Measurements from ENCODE around the gene MCU. TPM values are rescaled to one million over a fixed set of nuclear protein-coding genes. Genes with fewer than 3 reads are reported as not detected.

MCU gene
- polyA plus RNA-seq, 1 donor (not counting 4 experiments of a cell fraction or from before 2014, with no cell fraction given) = 103 TPM

DNA sequence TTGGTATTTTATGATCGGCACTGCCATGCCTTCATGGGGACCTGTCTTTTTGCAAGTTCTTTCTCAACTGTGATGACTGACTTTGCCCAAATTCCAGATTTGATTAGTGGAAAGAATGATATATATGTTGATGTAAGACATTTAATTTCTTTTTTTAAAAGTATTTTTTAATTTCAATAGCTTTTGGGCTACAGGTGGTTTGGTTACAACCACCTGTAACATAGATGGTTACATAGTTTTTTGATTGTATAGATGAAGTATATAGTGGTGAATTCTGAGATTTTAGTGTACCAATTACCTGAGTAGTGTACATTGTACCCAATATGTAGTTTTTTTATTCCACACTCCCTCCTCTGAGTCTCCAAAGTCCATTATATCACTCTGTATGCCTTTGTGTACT is 69.6 kb downstream of the MCU start:
- TF ChIP-seq EZH2 (IDR thresholded peaks at IDR 0.05; ENCODE audit: low read length) = no peak
- TF ChIP-seq, protein P1, sequence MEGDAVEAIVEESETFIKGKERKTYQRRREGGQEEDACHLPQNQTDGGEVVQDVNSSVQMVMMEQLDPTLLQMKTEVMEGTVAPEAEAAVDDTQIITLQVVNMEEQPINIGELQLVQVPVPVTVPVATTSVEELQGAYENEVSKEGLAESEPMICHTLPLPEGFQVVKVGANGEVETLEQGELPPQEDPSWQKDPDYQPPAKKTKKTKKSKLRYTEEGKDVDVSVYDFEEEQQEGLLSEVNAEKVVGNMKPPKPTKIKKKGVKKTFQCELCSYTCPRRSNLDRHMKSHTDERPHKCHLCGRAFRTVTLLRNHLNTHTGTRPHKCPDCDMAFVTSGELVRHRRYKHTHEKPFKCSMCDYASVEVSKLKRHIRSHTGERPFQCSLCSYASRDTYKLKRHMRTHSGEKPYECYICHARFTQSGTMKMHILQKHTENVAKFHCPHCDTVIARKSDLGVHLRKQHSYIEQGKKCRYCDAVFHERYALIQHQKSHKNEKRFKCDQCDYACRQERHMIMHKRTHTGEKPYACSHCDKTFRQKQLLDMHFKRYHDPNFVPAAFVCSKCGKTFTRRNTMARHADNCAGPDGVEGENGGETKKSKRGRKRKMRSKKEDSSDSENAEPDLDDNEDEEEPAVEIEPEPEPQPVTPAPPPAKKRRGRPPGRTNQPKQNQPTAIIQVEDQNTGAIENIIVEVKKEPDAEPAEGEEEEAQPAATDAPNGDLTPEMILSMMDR (optimal IDR thresholded peaks at IDR 0.05 in 1 of 3, IDR thresholded peaks at IDR 0.05 in 1 of 3, conservative IDR thresholded peaks at IDR 0.05 in 1 of 3; ENCODE audit: extremely low read depth in 1 of 3, insufficient read depth in 2 of 3, low read length in 3 of 3) = no peak

DNA sequence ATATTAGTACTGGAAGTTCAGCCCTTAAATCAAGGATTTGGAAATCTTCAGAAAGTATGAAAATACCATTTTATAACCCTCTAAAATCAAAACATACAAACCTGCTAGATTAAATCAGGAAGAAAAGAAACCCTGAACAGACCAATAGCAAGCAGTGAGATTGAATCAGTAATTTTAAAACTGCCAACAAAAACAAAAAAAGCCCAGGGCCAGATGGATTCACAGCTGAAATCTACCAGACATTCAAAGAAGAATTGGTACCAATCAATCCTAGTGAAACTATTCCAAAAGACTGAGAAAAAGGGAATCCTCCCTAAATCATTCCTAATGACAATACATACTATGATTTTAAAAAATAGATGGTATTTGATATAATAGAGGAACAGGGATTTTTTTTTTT is 70.1 kb downstream of the MCU start:
- TF ChIP-seq EZH2 (IDR thresholded peaks at IDR 0.05; ENCODE audit: low read length) = no peak
- TF ChIP-seq, protein P1 (optimal IDR thresholded peaks at IDR 0.05 in 1 of 3, IDR thresholded peaks at IDR 0.05 in 1 of 3, conservative IDR thresholded peaks at IDR 0.05 in 1 of 3; ENCODE audit: extremely low read depth in 1 of 3, insufficient read depth in 2 of 3, low read length in 3 of 3) = no peak
- peaks cover 2% of the 10 kb centered on the region for H4K20me1 ChIP-seq (ENCODE audit: control insufficient read depth, extremely low read depth, insufficient read depth, low read length)

More for the DNA sequence above, 69.6 kb downstream of the MCU start:
- Histone ChIP-seq H3K36me3 (ENCODE audit: control insufficient read depth in 2 of 2, extremely low read depth in 1 of 2, insufficient read depth in 2 of 2, low read length in 2 of 2) (no peaks in the 10 kb centered on the region), H3K9ac (ENCODE audit: control insufficient read depth, extremely low read depth, insufficient read depth, low read length) (no peak overlapping the region), H3K9me3 (ENCODE audit: control insufficient read depth, low read depth, low read length) (no peaks in the 10 kb centered on the region), H4K20me1 (ENCODE audit: control insufficient read depth, extremely low read depth, insufficient read depth, low read length) (peaks cover 2% of the 10 kb centered on the region), H3K4me2 (ENCODE audit: control insufficient read depth, extremely low read depth, insufficient read depth, low read depth, low read length) (no peak overlapping the region), H3K27ac (ENCODE audit: control insufficient read depth, insufficient read depth, low read length) (no peak overlapping the region), H2AFZ (ENCODE audit: control insufficient read depth, low read length) (no peak overlapping the region), H3K9me1 (ENCODE audit: control insufficient read depth, extremely low read depth, insufficient read depth, low read length) (peaks cover 2% of the 10 kb centered on the region), H3K4me3 (ENCODE audit: control insufficient read depth in 2 of 3, extremely low read depth in 1 of 3, insufficient read depth in 2 of 3, low read depth in 1 of 3, low read length in 3 of 3) (no peak overlapping the region), H3K4me1 (ENCODE audit: control insufficient read depth, extremely low read depth, insufficient read depth, low read length) (peaks cover 12% of the 10 kb centered on the region), H3K27me3 (ENCODE audit: control insufficient read depth, extremely low read depth, insufficient read depth, low read length) (no peaks in the 10 kb centered on the region), H3K79me2 (ENCODE audit: control insufficient read depth, insufficient read depth, low read length) (peaks cover 37% of the 10 kb centered on the region)
- no peak for DNase-seq (ENCODE audit: low read depth, low spot score)
- dilution Hi-C loops (cut with MboI; ENCODE audit: extremely low pct_ligation_motif_present, low sequenced_read_pairs) = no loop called here
- FAIRE-seq = no peak

More for the DNA sequence above, 70.1 kb downstream of the MCU start:
- H3K36me3 ChIP-seq (ENCODE audit: control insufficient read depth in 2 of 2, extremely low read depth in 1 of 2, insufficient read depth in 2 of 2, low read length in 2 of 2) = no peaks in the 10 kb centered on the region
- H3K79me2 ChIP-seq (ENCODE audit: control insufficient read depth, insufficient read depth, low read length) = peaks cover 32% of the 10 kb centered on the region
- no peak overlapping the region for H2AFZ ChIP-seq (ENCODE audit: control insufficient read depth, low read length)
- H3K4me1 ChIP-seq (ENCODE audit: control insufficient read depth, extremely low read depth, insufficient read depth, low read length) = peaks cover 12% of the 10 kb centered on the region
- dilution Hi-C loops (cut with MboI; ENCODE audit: extremely low pct_ligation_motif_present, low sequenced_read_pairs) = no loop called here
- H3K27me3 ChIP-seq (ENCODE audit: control insufficient read depth, extremely low read depth, insufficient read depth, low read length) = no peaks in the 10 kb centered on the region
- H3K9me3 ChIP-seq (ENCODE audit: control insufficient read depth, low read depth, low read length) = no peaks in the 10 kb centered on the region
- peaks cover 2% of the 10 kb centered on the region for H3K9me1 ChIP-seq (ENCODE audit: control insufficient read depth, extremely low read depth, insufficient read depth, low read length)
- H3K9ac ChIP-seq (ENCODE audit: control insufficient read depth, extremely low read depth, insufficient read depth, low read length) = no peak overlapping the region
- H3K27ac ChIP-seq (ENCODE audit: control insufficient read depth, insufficient read depth, low read length) = no peak overlapping the region
- FAIRE-seq = no peak
- no peak for DNase-seq (ENCODE audit: low read depth, low spot score)
- no peak overlapping the region for H3K4me2 ChIP-seq (ENCODE audit: control insufficient read depth, extremely low read depth, insufficient read depth, low read depth, low read length)
- H3K4me3 ChIP-seq (ENCODE audit: control insufficient read depth in 2 of 3, extremely low read depth in 1 of 3, insufficient read depth in 2 of 3, low read depth in 1 of 3, low read length in 3 of 3) = no peak overlapping the region

All from keratinocyte (primary cell).